Activated T-cell treated with anti-CD3 and anti-CD28 coated beads, Interleukin-2, amount 50 U/mL, for 4 hours (primary cell): ENCODE data around the gene NOS3. TPM values are rescaled to one million over a fixed set of nuclear protein-coding genes. Genes with fewer than 3 reads are reported as not detected.
"Not testable (repeated sequence)": the region's sequence is repeated elsewhere in the genome, so short reads cannot be mapped to it uniquely, and the experiment has no call there.

ENCODE experiments used
- ATAC-seq, 2 donors: fragments of 200-7000 bp; cut with Tn5 transposase; one replicate each; pipeline ENCODE4 v1.10.0; 2021
- DNase-seq: peaks from one replicate; pipeline ENCODE4 v3.0.0-alpha.2; 2020
- H3K27me3 Mint-ChIP-seq: one replicate; pipeline ENCODE4 v1.8.0; 2021; ENCODE audit warnings: low read depth, mixed read lengths
- H3K36me3 Mint-ChIP-seq: one replicate; pipeline ENCODE4 v1.8.0; 2022; ENCODE audit warnings: mixed read lengths; ENCODE audit not compliant: insufficient read depth
- H3K4me1 Mint-ChIP-seq: one replicate; pipeline ENCODE4 v1.8.0; 2021; ENCODE audit warnings: low read depth, mixed read lengths
- H3K4me3 Mint-ChIP-seq: one replicate; pipeline ENCODE4 v1.8.0; 2021; ENCODE audit warnings: mild to moderate bottlenecking, moderate library complexity, mixed read lengths
- H3K9me3 Mint-ChIP-seq: one replicate; pipeline ENCODE4 v1.8.0; 2021; ENCODE audit warnings: mixed read lengths
- total RNA-seq, 3 donors: library from RNA; stranded (reverse); gene quantifications; one replicate each; pipeline ENCODE4 v1.2.1, GENCODE V29; 2021

Gene NOS3
- total RNA-seq, 3 donors from 2014 or later: 5.3 to 9.2 (median 8.2) TPM

GRCh38 chr7:151006590-151007300 is 15.9 kb downstream of the NOS3 start:
- H3K36me3 Mint-ChIP-seq: peaks cover 4% of the 10 kb centered on the region
- H3K4me1 Mint-ChIP-seq: peaks cover 35% of the 10 kb centered on the region
- no peaks in the 10 kb centered on the region for H3K27me3 Mint-ChIP-seq
- DNase-seq (no peak), ATAC-seq (no peak)
- H3K9me3 Mint-ChIP-seq: no peaks in the 10 kb centered on the region
- no peak overlapping the region for H3K4me3 Mint-ChIP-seq

- Mint-ChIP-seq H3K4me1 (peaks cover 42% of the 10 kb centered on the region), H3K27me3 (no peaks in the 10 kb centered on the region), H3K36me3 (peaks cover 2% of the 10 kb centered on the region), H3K9me3 (no peaks in the 10 kb centered on the region), H3K4me3 (peak overlapping the region; percentile 79)
- ATAC-seq (no peak), DNase-seq (no peak)
Observed at GRCh38 chr7:151007469-151007898, 16.7 kb downstream of the NOS3 start.

GRCh38 chr7:151008143-151008510 is 17.3 kb downstream of the NOS3 start:
- ATAC-seq (peak; percentile 25 to 36), DNase-seq (no peak)
- Mint-ChIP-seq H3K36me3 (peaks cover 2% of the 10 kb centered on the region), H3K4me3 (peak overlapping the region; percentile 79), H3K9me3 (no peaks in the 10 kb centered on the region), H3K27me3 (no peaks in the 10 kb centered on the region), H3K4me1 (peaks cover 49% of the 10 kb centered on the region)

- H3K27me3 Mint-ChIP-seq: no peaks in the 10 kb centered on the region
- no peaks in the 10 kb centered on the region for H3K9me3 Mint-ChIP-seq
- DNase-seq: peak; percentile 77
- peaks cover 51% of the 10 kb centered on the region for H3K4me1 Mint-ChIP-seq
- H3K4me3 Mint-ChIP-seq: peak overlapping the region; percentile 79
- ATAC-seq: peak; percentile 77
- H3K36me3 Mint-ChIP-seq: peaks cover 2% of the 10 kb centered on the region
Observed at GRCh38 chr7:151008511-151009323, 17.9 kb downstream of the NOS3 start.

- no peaks in the 10 kb centered on the region for H3K9me3 Mint-ChIP-seq
- H3K4me3 Mint-ChIP-seq: no peak overlapping the region
- H3K4me1 Mint-ChIP-seq: peaks cover 58% of the 10 kb centered on the region
- ATAC-seq: no peak
- H3K36me3 Mint-ChIP-seq: peaks cover under 1% of the 10 kb centered on the region
- DNase-seq: no peak
- no peaks in the 10 kb centered on the region for H3K27me3 Mint-ChIP-seq
Observed at GRCh38 chr7:151009327-151010036, 18.7 kb downstream of the NOS3 start.

- no peak for DNase-seq
- Mint-ChIP-seq H3K27me3 (no peaks in the 10 kb centered on the region), H3K4me1 (peaks cover 63% of the 10 kb centered on the region), H3K36me3 (no peaks in the 10 kb centered on the region), H3K4me3 (no peak overlapping the region), H3K9me3 (no peaks in the 10 kb centered on the region)
- ATAC-seq: no peak
Observed at GRCh38 chr7:151010037-151010306, 19.2 kb downstream of the NOS3 start.

- DNase-seq (no peak), ATAC-seq (peak; percentile 4)
- no peaks in the 10 kb centered on the region for H3K9me3 Mint-ChIP-seq
- peaks cover 69% of the 10 kb centered on the region for H3K4me1 Mint-ChIP-seq
- H3K36me3 Mint-ChIP-seq: no peaks in the 10 kb centered on the region
- H3K4me3 Mint-ChIP-seq: peak overlapping the region; percentile 60
- no peaks in the 10 kb centered on the region for H3K27me3 Mint-ChIP-seq
Observed at GRCh38 chr7:151010307-151011096, 19.7 kb downstream of the NOS3 start.

GRCh38 chr7:151011097-151011409 is 20.2 kb downstream of the NOS3 start:
- Mint-ChIP-seq H3K4me3 (peak overlapping the region; percentile 60), H3K27me3 (no peaks in the 10 kb centered on the region), H3K36me3 (no peaks in the 10 kb centered on the region), H3K4me1 (peaks cover 71% of the 10 kb centered on the region), H3K9me3 (no peaks in the 10 kb centered on the region)
- DNase-seq (no peak), ATAC-seq (no peak)

GRCh38 chr7:151011616-151012015 is 20.8 kb downstream of the NOS3 start:
- H3K9me3 Mint-ChIP-seq, H3K27me3 Mint-ChIP-seq, ATAC-seq, H3K36me3 Mint-ChIP-seq, DNase-seq: not testable (repeated sequence)
- Mint-ChIP-seq H3K4me1 (peaks cover 75% of the 10 kb centered on the region), H3K4me3 (peak overlapping the region; percentile 29)

- H3K36me3 Mint-ChIP-seq: no peaks in the 10 kb centered on the region
- H3K4me3 Mint-ChIP-seq: peak overlapping the region; percentile 37
- H3K9me3 Mint-ChIP-seq: no peaks in the 10 kb centered on the region
- ATAC-seq (no peak), DNase-seq (no peak)
- H3K4me1 Mint-ChIP-seq: peaks cover 79% of the 10 kb centered on the region
- H3K27me3 Mint-ChIP-seq: no peaks in the 10 kb centered on the region
Observed at GRCh38 chr7:151012031-151012692, 21.3 kb downstream of the NOS3 start.

- DNase-seq (no peak), ATAC-seq (no peak)
- Mint-ChIP-seq H3K27me3 (no peaks in the 10 kb centered on the region), H3K36me3 (no peaks in the 10 kb centered on the region), H3K4me3 (peak overlapping the region; percentile 37), H3K4me1 (peaks cover 79% of the 10 kb centered on the region), H3K9me3 (no peaks in the 10 kb centered on the region)
Observed at GRCh38 chr7:151012911-151013347, 22.1 kb downstream of the NOS3 start.

GRCh38 chr7:151013356-151013732 is 22.5 kb downstream of the NOS3 start:
- no peaks in the 10 kb centered on the region for H3K9me3 Mint-ChIP-seq
- H3K36me3 Mint-ChIP-seq: no peaks in the 10 kb centered on the region
- H3K4me3 Mint-ChIP-seq: no peak overlapping the region
- peaks cover 2% of the 10 kb centered on the region for H3K27me3 Mint-ChIP-seq
- peaks cover 79% of the 10 kb centered on the region for H3K4me1 Mint-ChIP-seq
- DNase-seq (no peak), ATAC-seq (peak; percentile 0 to 2)

- ATAC-seq (peak; percentile 45 to 46), DNase-seq (peak; percentile 70)
- H3K9me3 Mint-ChIP-seq: no peaks in the 10 kb centered on the region
- peaks cover 77% of the 10 kb centered on the region for H3K4me1 Mint-ChIP-seq
- peak overlapping the region; percentile 79 for H3K4me3 Mint-ChIP-seq
- peaks cover 3% of the 10 kb centered on the region for H3K27me3 Mint-ChIP-seq
- H3K36me3 Mint-ChIP-seq: no peaks in the 10 kb centered on the region
Observed at GRCh38 chr7:151013733-151014497, 23.1 kb downstream of the NOS3 start.
